ENCODE data around the gene RNPEPL1.

RNPEPL1 gene

DNA sequence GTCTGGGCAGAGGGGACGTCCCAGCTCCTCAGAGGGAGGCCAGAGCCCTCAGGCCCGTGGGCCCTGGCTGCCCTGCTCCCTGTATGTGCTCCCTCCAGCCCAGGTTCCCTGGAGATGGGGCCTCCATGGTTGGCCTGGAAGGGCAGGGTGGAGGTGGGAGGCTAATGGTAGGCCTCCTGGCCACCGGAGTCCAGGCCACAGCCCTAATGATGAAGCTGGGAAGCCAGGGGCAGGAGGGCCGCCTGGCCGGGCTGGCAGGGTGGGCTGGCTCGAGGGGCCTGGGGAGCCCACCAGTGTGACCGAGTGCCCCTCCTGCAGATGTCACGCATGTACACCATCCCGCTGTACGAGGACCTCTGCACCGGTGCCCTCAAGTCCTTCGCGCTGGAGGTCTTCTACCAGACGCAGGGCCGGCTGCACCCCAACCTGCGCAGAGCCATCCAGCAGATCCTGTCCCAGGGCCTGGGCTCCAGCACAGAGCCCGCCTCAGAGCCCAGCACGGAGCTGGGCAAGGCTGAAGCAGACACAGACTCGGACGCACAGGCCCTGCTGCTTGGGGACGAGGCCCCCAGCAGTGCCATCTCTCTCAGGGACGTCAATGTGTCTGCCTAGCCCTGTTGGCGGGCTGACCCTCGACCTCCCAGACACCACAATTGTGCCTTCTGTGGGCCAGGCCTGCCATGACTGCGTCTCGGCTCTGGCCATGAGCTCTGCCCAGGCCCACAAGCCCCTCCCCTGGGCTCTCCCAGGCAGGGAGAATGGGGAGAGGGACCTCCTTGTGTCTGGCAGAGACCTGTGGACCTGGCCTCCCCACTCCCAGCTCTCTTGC lies 9.2 kb downstream of the RNPEPL1 start:
- no peak for DNase-seq

DNA sequence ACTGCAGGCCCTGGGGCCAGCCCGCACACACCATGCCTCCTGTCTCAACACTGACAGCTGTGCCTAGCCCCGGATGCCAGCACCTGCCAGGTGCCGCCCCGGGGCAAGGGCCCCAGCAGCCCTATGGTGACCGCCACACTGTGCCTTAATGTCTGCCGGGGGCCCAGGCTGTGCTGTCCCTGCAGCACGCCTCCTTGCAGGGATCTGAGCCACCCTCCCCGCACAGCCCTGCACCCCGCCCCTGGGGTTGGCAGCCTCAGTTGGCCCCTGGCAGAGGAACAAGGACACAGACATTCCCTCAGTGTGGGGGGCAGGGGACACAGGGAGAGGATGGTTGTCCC lies 9.8 kb downstream of the RNPEPL1 start:
- DNase-seq: no peak

DNA sequence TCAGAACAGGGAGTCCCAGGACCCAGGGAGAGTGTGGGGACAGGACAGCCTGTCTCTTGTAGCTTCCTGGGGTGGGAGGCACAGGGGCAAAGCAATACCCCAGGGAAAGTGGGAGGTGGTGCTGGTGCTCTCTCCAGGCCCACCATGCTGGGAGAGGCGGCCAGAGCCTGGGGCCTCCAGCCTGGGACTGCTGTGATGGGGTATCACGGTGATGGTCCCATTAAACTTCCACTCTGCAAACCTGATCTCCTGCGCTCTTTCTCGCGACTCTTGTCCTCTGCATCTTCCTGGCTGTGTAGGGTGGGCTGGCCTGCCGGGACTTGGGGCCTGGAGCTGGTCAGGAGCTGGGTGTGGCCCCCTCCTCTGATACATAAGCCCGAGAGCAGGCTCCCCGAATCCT lies 10.2 kb downstream of the RNPEPL1 start:
- no peak for DNase-seq

DNA sequence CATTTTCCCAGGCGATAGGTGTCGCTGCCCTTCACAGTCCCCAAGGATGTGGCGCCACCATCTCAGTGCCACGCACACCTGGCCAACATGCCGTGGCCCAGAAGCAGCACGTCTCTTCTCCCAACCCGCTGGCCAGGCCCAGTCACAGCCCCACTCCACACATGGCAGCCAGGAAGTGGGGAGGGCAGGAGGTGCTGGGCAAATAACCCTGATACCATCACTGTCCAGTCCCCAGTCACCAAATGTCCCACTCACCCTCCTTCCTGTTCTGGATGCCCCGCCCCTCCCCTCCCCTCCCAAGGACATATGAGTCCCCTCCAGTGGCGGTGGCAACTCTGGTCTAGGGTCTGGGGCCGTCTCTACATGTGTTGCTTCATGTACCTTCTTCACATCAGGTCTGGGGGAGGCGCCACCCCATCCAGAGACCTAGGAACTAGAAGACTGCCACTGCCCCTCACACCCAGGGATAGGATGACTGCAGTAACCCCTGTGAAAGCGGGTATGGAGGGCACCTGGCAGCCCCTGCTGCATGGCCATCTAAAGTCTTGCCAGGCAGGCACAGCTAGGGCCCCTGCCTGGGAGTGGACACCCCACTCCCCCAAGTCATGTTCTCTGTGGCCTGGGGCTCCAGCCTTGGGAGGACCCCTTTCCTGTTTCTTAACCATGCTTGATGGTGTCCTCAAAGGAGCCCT lies 10.9 kb downstream of the RNPEPL1 start:
- DNase-seq: no peak

DNA sequence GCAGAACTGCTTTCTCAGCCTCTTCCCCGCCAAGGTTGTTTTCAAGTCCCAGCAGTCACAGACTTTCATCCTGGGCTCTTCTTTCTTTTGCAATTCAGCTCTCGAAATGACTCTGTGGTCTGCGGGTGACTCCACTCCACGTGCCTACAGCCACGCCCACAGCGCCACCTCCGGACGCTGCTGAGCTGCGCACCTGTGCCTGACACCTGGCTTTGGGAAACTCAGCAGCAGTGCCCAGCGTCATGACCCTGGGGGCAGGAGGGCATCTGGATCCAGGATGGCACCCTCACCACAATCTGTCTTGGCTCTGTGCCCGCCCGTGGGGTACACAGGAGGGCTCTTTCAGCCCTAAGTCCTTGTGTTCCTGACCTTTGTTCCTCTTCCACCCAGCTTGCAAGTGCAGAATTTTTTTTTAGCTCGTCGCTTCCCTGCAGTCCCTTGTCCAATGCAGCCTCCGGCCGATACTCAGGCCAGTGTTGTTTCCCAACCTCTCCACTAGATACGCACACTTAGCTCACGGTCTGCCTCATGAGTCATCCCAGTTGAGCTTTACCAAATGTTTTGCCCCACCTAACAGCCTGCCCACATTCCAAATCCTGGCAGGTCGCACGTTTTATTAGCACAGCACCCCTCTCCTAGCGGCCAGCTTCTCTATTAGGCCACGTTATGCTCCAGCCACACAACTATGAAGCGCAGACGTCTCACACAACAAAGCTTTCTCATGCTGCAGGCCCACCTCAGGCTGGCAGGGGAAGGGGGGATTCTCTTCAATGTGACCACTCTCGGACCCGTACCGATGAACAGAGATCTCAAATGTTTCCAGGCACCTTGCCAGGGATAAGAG lies 11.7 kb downstream of the RNPEPL1 start:
- peak; percentile 52 to 92 (median 75) for DNase-seq

DNA sequence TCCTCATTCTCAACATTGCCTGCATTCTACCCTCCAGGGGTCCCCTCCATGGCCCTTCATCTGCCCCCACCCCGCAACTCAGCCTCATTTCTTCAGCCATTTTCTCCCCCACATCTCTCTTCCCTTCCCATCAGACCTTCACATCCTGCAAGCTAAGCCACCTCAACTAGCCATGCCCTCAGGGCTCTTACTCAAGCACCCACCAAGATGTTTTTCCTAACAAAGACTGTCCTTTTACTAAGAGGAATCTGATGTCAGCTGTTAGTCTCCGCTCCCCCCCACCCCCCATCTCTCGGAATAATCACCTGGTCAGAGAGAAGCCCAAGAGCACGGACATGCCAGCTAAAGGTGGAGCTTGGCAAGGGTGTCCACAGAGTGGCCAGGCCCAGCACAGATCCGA lies 13.5 kb downstream of the RNPEPL1 start:
- DNase-seq: no peak

DNA sequence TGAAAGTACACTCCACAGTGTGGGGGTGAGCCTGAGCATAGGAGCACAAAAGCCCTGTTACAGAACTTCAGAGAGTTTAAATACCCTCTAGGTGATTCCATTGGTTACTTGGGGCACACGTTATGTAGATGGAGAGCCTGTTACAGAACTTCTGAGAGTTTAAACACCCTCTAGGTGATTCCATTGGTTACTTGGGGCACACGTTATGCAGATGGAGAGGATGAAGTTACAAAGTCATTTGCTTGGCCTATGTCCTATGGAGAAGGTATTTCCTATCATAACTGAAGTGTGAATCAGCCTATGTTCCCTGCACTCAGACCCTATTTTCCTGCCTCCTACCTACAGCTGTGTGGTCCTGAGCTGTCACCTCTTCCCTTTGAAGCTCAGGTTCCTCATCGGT lies 14.5 kb downstream of the RNPEPL1 start:
- no peak for DNase-seq

DNA sequence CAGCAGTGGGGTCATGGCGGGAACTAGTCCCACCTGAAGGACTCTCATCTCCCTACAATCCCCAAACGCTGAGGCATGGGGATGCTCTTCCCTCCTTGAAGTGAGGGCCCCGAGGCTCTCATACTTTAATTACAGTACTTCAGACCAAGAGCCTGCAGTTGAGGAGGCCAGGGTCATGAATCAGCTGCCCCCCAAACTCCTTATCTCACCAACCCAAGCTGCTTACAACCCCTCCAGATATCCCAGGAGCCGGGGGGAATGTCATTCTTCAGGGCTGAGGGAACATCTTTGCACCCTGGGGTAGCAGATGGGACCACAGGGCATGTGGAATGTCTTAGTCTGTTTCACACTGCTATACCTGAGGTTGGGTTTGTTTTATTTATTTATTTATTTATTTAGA lies 15.5 kb downstream of the RNPEPL1 start:
- DNase-seq: no peak

DNA sequence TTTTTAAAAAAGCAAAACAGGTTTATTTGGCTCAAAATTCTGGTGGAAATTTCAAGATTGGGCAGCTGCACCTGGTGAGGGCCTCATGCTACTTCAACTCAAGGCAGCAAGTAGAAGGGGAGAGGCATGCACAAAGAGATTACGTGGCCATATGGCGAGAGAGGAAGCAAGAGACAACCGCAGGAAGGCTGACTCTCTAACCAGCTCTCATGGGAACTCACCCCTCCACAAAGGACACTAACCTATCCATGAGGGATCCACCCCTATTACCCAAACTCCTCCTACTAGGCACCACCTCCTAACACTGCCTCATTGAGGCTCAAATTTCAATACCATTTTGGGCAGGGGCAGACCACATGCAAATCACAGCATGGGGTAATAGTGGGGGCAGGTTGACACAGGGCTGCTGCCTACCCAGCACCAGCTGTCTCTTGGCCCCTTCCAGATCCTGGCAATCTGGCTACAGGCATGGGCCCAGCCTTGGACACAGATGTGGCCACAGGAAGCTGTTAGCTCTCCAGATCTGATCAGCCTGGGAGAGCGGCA lies 16.3 kb downstream of the RNPEPL1 start:
- peak in 1 of 5 experiments; percentile 76 for DNase-seq

DNA sequence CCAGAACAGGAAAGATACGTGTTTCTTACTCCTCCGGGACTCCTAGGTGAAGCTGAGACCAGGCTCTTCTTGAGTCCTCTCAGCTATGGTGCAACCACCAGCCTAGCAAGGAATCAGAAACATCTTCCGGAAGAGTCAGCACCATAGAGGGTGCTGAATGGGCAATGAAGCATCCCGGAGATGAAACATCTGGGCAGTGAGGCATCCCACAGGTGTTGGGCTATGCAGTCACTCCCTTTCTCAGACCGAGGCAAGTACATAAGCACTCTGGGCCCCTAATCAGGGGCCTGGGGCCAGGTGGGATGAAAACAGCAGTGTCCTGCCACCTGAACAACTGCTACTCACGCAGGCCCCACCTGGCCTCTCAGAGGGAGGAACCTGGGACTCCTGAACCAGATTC lies 16.8 kb downstream of the RNPEPL1 start:
- peak in 1 of 5 experiments; percentile 0 for DNase-seq

DNA sequence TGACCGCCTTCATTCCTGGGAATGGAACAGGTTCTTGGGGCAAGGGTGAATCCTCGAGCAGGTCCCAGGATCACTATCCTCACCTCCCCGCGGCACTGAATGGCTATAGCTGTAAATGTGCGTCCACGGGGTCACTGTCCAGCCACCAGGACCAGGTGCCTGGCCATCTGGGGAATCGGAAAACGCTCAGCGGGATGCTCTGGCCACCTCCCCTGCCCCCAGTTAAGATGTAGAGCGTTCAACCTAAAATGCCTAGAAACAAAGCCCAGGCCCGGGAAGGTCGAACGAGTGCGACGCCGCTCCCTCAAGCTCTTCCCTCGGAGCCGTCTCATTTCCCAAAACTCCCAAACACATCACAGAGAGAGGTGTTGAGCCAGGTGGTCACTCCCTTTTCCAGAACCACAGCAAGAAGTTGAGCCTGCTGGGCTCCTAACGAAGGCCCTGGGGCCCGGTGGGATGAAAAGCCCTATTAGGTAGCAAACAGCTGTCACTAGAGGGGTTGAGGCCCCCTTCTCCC lies 17.5 kb downstream of the RNPEPL1 start:
- peak in 1 of 5 experiments; percentile 1 for DNase-seq

DNA sequence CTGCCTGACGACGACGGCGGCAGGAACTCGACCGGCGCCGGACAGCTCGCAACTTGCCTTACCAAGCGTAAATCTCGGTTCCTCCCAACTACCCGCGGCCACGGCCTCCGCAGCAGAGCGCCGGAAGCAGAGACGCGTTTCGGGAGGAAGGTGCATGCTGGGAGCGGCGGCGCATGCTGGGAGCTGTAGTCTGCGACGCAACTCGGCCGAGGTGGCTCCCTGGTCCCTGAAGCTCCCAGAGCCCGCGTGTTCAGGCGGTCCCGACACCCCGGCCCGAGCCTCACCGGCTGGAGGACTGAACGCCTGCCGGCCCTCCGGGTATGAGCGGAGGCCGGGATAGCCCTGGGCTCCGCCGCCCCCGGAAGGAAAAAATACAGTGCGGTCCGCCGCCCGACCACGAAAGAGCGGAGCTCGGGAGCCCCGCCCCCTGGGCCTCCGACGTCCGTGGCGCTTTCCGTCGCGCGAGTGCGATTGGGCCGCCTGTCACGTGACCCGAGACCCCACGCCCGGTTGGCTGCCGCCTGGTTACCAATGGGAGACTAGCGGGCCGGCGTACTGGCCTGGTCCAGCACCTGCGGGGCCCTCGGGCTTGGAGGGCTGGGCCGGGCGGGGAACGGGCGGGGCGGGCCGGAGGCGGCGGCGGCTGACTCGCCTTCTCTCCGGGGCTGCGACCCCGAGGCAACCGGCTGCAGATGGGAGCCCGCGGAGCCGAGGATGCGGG lies 18.1 kb downstream of the RNPEPL1 start, which contains the start of gene CAPN10:
TSS of gene CAPN10 (plus strand) at position 537 of the 721 bp plus-strand sequence. CDS start at position 715, 178 bp downstream.
- DNase-seq: peak; percentile 94 to 97 (median 96)

DNA sequence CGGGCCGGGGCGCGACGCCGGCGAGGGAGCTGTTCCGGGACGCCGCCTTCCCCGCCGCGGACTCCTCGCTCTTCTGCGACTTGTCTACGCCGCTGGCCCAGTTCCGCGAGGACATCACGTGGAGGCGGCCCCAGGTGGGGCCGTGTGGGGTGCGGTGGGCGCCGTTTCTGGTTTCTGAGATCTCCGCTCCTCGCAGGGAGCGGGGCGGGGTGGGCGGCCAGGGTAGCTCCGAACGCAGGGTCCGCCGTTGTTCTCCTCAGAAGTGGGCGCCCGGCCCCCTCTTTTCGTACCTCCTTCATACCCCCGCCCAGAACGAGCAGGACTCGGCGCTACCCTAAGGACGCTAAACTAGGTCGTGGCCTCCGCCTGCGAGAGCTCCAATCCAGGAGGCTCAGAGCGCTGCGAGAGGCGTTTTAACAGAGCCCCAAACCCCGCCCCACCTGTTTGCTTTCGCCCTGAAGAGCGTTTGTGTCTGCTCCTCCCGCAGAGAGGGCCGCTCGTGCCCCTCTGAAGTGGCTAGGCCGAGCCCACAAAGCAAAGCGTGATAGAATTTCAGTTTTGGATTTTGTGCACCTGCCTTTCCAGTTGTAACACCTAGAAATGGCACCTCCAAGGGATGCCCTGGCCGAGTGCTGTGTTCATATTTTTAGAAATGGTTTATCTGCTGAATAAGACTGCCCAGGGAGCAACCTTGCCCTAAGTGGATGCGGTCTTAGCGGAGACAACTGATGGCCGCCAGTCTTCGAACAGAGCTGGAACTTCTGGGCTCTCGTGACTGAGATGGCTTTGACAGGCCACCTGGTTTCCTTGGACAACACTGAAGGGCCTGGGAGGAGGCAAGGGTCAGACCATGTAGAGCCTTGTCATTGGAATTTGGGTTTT lies 18.9 kb downstream of the RNPEPL1 start:
- peak in 4 of 5 experiments; percentile 40 to 75 (median 54) for DNase-seq

DNA sequence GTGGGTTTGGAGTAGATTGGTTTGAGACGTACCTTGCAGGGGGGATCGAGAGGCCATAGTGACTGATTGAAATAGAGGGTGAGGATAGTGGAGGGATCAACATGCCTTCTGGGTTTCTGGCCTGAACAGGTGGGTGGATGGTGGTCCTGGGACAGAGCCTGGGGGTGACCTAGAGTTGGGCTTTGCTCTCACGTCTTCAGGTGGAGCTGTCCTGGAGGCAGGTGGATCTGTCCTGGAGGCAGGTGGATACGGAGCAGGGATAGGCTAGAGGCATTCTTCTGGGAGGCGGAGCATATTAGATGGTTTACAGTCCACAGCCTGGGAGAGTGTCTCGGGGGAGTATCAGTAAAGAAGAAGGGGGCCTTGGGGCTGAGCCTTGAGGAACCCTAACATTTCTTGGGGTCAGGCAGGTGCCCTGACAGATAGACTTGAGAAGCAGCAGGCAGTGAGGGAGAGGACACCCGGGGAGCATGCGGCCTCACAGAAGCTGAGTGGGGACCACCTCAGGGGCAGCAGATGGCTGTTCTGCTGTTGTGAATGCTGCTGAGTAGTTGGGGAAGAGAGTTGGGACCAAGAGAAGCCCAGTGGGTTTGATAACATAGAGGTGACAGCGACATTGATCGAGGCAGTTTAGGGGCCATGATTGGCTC lies 19.8 kb downstream of the RNPEPL1 start:
- peak in 1 of 5 experiments; percentile 2 for DNase-seq

DNA sequence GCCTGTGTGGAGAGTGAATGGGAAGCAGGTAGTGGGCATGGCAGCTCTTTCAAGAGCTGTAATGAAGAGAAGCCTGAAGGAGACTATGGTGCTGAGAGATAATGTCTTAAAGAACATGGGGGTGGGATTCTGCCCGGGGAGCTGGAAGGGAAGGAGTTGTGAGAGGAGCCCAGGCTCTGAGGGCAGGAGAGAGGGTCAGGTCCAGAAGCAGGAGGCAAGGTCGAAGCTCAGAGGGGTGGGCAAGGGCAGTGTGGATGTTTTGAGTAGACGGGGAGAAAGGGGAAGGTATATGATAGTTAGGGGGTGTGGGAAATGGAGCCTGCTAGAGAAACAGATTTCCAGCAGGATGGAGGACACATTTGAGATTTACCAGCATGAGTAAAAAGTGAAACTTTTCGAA lies 20.4 kb downstream of the RNPEPL1 start:
- no peak for DNase-seq

DNA sequence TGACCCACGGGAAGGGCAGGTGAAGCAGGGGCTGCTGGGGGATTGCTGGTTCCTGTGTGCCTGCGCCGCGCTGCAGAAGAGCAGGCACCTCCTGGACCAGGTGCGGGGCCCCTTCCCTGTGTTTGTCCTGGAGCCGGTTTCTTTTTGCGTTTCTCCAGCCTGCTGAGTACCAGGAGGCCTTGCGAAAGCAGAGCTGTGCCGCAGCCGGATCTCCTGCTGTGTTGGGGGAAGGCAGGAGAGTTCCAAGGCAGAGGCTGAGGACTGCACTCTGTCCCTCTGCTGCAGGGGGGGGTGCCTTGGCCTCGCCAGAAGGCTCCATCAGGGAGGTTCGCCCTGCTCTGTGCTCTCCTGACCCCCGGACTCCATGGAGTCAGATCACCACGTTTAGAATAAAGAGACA lies 21.1 kb downstream of the RNPEPL1 start:
- no peak for DNase-seq

DNA sequence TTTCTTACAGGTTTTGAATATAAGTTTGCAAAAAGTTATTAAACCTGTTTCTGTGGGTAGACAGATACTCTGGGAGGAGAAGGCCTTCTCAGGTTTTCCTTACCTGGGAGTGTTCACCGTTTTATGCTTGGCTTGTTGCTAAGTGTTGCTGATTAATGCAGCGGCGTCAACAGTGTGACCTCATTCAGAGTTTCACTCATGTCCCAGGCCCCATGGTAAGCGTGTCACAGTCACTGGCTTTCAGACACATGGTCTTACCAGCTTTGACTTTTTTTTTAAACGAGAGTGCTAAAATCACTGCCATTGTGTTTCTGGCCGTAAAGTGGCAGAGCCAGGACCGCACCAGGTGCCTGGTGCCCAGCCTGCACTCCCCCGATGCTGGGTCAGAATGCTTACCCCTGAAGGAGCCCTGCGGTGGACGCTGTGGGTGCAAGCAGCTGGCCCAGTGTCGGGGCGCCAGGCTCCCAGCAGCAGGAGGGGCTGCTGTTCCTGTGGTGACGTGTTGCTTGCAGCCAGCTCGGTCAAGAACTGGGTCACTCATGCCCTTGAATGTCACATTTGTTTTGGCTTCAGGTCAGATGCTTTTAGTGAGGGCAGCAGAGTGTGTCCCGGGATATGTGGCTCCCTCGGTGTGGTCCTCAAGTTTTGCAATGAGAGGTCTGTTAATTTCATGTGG lies 21.7 kb downstream of the RNPEPL1 start:
- no peak for DNase-seq

DNA sequence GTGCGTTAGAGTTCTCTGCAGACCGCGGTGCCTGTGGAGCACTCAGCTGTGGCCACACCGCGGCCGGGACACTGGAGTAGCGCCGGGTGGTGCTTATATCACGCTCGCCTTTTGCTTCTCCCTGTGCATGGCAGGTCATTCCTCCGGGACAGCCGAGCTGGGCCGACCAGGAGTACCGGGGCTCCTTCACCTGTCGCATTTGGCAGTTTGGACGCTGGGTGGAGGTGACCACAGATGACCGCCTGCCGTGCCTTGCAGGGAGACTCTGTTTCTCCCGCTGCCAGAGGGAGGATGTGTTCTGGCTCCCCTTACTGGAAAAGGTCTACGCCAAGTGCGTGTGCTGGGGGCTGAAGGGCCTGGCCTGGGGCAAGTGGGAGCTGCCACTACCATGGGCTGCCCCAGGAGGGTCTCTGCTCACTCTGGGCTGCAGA lies 22.4 kb downstream of the RNPEPL1 start:
- DNase-seq: no peak

DNA sequence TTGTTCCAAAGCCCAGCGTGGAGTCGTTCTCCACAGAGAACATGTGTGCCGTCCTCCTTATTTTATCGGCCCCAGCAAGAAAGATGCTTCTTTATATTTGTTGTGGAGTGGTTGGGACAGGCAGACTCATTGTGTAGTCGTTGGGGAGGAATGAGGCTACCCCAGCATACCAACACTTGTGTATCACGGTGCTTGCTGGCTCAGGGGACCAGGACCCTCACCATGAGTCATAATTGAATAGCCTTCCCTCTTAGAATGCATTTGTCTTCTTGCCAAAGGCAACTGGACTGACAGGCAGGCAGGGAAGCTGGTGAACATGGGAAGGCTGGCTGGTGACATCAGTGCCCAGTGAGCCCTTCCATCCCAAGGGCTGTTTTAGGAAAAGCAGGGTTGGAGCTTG lies 22.9 kb downstream of the RNPEPL1 start:
- no peak for DNase-seq

DNA sequence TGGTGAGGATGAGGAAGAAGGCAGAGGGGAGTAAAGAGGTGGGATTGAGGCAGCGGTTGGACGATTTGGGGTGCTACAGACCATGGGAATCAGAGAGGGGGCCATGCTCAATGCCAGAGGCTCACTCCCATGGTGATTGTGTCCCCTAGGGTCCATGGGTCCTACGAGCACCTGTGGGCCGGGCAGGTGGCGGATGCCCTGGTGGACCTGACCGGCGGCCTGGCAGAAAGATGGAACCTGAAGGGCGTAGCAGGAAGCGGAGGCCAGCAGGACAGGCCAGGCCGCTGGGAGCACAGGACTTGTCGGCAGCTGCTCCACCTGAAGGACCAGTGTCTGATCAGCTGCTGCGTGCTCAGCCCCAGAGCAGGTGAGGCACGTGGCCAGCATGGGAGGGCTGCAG lies 23.5 kb downstream of the RNPEPL1 start:
- DNase-seq: no peak

Data from T-helper 2 cell (primary cell).